HepG2 (cell line): ENCODE measurements around the gene CST3. TPM values are rescaled to one million over a fixed set of nuclear protein-coding genes. Genes with fewer than 3 reads are reported as not detected.

ENCODE experiments used
- ATAD3A ChIP-seq: sonication (generic); formaldehyde crosslinking; IDR thresholded peaks from 2 replicates; pipeline ENCODE4 v1.4.0; 2020; ENCODE audit warnings: missing genetic modification reagents
- FOSL2 ChIP-seq: sonication (generic); formaldehyde crosslinking; IDR thresholded peaks from 2 replicates; pipeline ENCODE4 v1.4.0; 2020; ENCODE audit warnings: missing genetic modification reagents
- JUND ChIP-seq: sonication (generic); formaldehyde crosslinking; IDR thresholded peaks from 2 replicates; pipeline ENCODE4 v1.8.0; 2022; ENCODE audit warnings: mild to moderate bottlenecking, missing genetic modification reagents
- PCBP1 ChIP-seq: fragments of 200-400 bp; formaldehyde crosslinking; IDR thresholded peaks from 2 replicates; pipeline ENCODE4 v1.6.1; 2017; ENCODE audit warnings: mild to moderate bottlenecking, low read depth, low read length, borderline replicate concordance
- SMYD3 ChIP-seq: sonication (generic); formaldehyde crosslinking; IDR thresholded peaks from 2 replicates; pipeline ENCODE4 v1.8.1; 2023; ENCODE audit warnings: mild to moderate bottlenecking, missing genetic modification reagents
- ZNF101 ChIP-seq: sonication (generic); formaldehyde crosslinking; IDR thresholded peaks from 2 replicates; pipeline ENCODE4 v1.4.0; 2020; ENCODE audit warnings: mild to moderate bottlenecking, low read depth, missing genetic modification reagents, borderline replicate concordance
- ZNF33A ChIP-seq: sonication (generic); formaldehyde crosslinking; IDR thresholded peaks from 2 replicates; pipeline ENCODE4 v1.5.1; 2020; ENCODE audit warnings: missing genetic modification reagents, mild to moderate bottlenecking, moderate library complexity, borderline replicate concordance
- ZNF672 ChIP-seq: sonication (generic); formaldehyde crosslinking; IDR thresholded peaks from 2 replicates; pipeline ENCODE4 v1.8.1; 2022; ENCODE audit warnings: missing genetic modification reagents
- polyA plus RNA-seq, 8 experiments: library from polyadenylated mRNA; depleted of rRNA in 3 of 8; stranded (reverse) in 7 of 8; unstranded in 1 of 8; fragments of >200 nt; fragmentation: Illumina TruSeq in 4 of 8; extraction: Trizol in 4 of 8; gene quantifications; 2 replicates each; pipeline versions ENCODE4 v1.2.1 to v1.2.3, GENCODE V29; 2011 to 2016; ENCODE audit warnings: low read depth in 4 of 8, missing spikeins in 1 of 8, mixed read lengths in 1 of 8; ENCODE audit not compliant: insufficient read depth in 1 of 8
- total RNA-seq, 5 experiments: library from RNA; depleted of rRNA; stranded (reverse); fragments of >200 nt; fragmentation: Illumina TruSeq; extraction: Trizol; gene quantifications; 2 replicates each; pipeline ENCODE4 v1.2.3, GENCODE V29; 2016; ENCODE audit warnings: low read depth in 1 of 5
- TF ChIP-seq, protein P1 (sequence below): sonication (generic); formaldehyde crosslinking; IDR thresholded peaks from 2 replicates; pipeline ENCODE4 v1.9.0; 2021; ENCODE audit warnings: missing genetic modification reagents, mild to moderate bottlenecking, borderline replicate concordance
- TF ChIP-seq, protein P2 (sequence below): IDR thresholded peaks from 2 replicates; pipeline ENCODE4 v1.6.1; 2016
- TF ChIP-seq, protein P3 (sequence below): sonication (generic); formaldehyde crosslinking; IDR thresholded peaks from 2 replicates; pipeline ENCODE4 v1.4.0; 2020; ENCODE audit warnings: missing genetic modification reagents
- TF ChIP-seq, protein P4 (sequence below): sonication (generic); formaldehyde crosslinking; IDR thresholded peaks from 2 replicates; pipeline ENCODE4 v1.4.0; 2020; ENCODE audit warnings: missing genetic modification reagents, borderline replicate concordance
- TF ChIP-seq, protein P5 (sequence below): sonication (generic); formaldehyde crosslinking; IDR thresholded peaks from 2 replicates; pipeline ENCODE4 v1.4.0; 2020; ENCODE audit warnings: mild to moderate bottlenecking, missing genetic modification reagents
- TF ChIP-seq, protein P6 (sequence below): sonication (generic); formaldehyde crosslinking; conservative IDR thresholded peaks from 2 replicates; pipeline ENCODE4 v1.8.1; 2023; ENCODE audit warnings: missing genetic modification reagents

CST3 gene
- total and polyA plus RNA-seq, 2 of the 13 experiments (the other 11 are each of a cell fraction or from before 2014, with no cell fraction given) = 690 to 1,005 TPM

DNA sequence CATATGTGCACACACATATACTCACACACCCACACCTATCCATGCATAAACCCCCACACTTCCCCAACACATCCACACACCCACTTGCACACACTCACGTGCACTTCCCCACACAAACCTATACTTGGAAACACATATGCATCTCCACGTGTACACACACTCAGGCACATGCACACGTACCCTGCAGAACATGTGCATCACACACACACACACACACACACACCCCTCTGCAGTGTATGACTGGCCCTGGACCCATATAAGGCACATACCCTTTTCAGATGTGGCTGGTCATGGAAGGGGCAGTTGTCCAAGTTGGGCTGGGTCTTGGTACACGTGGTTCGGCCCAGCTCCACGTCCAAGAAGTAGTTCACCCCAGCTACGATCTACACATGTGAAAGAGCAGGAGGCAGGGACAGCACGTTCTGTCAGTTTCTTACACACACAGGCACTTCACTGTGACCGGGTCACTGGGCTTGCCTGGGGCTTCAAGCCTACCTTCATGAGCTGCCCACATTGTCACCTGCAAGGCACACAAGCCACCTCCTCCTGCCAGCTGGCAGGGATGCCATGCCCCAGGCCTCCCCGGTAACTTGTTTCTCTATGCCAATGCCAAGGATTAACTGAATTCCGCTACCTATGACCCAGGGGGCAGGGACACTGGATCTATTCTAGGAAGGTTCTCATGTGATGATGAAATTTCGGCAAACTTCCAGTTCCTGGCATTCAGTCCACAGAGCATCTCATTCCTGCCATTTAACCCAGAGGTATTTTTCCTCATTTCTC, 2.6 kb downstream of the CST3 start (continued):
- TF ChIP-seq, protein P1, sequence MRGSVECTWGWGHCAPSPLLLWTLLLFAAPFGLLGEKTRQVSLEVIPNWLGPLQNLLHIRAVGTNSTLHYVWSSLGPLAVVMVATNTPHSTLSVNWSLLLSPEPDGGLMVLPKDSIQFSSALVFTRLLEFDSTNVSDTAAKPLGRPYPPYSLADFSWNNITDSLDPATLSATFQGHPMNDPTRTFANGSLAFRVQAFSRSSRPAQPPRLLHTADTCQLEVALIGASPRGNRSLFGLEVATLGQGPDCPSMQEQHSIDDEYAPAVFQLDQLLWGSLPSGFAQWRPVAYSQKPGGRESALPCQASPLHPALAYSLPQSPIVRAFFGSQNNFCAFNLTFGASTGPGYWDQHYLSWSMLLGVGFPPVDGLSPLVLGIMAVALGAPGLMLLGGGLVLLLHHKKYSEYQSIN = no peak
- TF ChIP-seq JUND (CRISPR knock-in tag) (peak; percentile 19; the same call in 1 of the 2 replicates), ZNF33A (CRISPR knock-in tag) (no peak), ZNF101 (no peak), SMYD3 (CRISPR knock-in tag) (no peak), FOSL2 (CRISPR knock-in tag) (no peak; the same call in 1 of the 2 replicates), ZNF672 (CRISPR knock-in tag) (peak; percentile 93; the same call in 1 of the 2 replicates), PCBP1 (no peak), ATAD3A (CRISPR knock-in tag) (no peak)
- TF ChIP-seq, protein P2, sequence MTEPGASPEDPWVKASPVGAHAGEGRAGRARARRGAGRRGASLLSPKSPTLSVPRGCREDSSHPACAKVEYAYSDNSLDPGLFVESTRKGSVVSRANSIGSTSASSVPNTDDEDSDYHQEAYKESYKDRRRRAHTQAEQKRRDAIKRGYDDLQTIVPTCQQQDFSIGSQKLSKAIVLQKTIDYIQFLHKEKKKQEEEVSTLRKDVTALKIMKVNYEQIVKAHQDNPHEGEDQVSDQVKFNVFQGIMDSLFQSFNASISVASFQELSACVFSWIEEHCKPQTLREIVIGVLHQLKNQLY = no peak
- TF ChIP-seq, protein P3, sequence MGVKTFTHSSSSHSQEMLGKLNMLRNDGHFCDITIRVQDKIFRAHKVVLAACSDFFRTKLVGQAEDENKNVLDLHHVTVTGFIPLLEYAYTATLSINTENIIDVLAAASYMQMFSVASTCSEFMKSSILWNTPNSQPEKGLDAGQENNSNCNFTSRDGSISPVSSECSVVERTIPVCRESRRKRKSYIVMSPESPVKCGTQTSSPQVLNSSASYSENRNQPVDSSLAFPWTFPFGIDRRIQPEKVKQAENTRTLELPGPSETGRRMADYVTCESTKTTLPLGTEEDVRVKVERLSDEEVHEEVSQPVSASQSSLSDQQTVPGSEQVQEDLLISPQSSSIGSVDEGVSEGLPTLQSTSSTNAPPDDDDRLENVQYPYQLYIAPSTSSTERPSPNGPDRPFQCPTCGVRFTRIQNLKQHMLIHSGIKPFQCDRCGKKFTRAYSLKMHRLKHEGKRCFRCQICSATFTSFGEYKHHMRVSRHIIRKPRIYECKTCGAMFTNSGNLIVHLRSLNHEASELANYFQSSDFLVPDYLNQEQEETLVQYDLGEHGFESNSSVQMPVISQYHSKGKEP (CRISPR knock-in tag) = no peak
- TF ChIP-seq, protein P4, sequence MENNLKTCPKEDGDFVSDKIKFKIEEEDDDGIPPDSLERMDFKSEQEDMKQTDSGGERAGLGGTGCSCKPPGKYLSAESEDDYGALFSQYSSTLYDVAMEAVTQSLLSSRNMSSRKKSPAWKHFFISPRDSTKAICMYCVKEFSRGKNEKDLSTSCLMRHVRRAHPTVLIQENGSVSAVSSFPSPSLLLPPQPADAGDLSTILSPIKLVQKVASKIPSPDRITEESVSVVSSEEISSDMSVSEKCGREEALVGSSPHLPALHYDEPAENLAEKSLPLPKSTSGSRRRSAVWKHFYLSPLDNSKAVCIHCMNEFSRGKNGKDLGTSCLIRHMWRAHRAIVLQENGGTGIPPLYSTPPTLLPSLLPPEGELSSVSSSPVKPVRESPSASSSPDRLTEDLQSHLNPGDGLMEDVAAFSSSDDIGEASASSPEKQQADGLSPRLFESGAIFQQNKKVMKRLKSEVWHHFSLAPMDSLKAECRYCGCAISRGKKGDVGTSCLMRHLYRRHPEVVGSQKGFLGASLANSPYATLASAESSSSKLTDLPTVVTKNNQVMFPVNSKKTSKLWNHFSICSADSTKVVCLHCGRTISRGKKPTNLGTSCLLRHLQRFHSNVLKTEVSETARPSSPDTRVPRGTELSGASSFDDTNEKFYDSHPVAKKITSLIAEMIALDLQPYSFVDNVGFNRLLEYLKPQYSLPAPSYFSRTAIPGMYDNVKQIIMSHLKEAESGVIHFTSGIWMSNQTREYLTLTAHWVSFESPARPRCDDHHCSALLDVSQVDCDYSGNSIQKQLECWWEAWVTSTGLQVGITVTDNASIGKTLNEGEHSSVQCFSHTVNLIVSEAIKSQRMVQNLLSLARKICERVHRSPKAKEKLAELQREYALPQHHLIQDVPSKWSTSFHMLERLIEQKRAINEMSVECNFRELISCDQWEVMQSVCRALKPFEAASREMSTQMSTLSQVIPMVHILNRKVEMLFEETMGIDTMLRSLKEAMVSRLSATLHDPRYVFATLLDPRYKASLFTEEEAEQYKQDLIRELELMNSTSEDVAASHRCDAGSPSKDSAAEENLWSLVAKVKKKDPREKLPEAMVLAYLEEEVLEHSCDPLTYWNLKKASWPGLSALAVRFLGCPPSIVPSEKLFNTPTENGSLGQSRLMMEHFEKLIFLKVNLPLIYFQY (CRISPR knock-in tag) = no peak
- TF ChIP-seq, protein P5, sequence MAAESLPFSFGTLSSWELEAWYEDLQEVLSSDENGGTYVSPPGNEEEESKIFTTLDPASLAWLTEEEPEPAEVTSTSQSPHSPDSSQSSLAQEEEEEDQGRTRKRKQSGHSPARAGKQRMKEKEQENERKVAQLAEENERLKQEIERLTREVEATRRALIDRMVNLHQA (CRISPR knock-in tag) = no peak
- TF ChIP-seq, protein P6, sequence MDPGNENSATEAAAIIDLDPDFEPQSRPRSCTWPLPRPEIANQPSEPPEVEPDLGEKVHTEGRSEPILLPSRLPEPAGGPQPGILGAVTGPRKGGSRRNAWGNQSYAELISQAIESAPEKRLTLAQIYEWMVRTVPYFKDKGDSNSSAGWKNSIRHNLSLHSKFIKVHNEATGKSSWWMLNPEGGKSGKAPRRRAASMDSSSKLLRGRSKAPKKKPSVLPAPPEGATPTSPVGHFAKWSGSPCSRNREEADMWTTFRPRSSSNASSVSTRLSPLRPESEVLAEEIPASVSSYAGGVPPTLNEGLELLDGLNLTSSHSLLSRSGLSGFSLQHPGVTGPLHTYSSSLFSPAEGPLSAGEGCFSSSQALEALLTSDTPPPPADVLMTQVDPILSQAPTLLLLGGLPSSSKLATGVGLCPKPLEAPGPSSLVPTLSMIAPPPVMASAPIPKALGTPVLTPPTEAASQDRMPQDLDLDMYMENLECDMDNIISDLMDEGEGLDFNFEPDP (CRISPR knock-in tag) = 0 out of 2 replicates have a peak, but pooled peaks have one; percentile 3
